ENCODE data around the gene MIX23.

The MIX23 gene

DNA sequence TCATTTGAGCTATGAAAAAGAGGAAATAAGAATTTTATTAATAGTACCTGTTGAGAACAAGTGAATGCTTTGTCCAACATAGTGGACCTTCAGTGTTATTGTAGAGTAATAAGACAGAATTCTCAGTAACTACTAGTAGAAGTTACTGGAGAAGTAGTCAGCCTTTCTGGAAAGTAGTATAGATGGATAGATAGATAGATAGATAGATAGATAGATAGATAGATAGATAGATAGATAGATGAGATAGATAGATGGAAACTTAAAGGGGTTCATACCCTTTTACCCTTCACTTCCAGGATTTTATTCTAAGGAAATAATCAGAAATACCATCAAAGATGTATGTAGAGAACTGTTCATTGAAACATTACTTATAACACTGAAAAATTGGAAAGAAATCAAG lies 6.2 kb upstream of the MIX23 start:
- POLR2A ChIA-PET: no interaction called here
- Histone ChIP-seq H3K27ac (ENCODE audit: insufficient read depth in 1 of 2, low read depth in 1 of 2, low read length in 2 of 2, poor library complexity in 1 of 2, severe bottlenecking in 2 of 2) (no peak overlapping the region), H3K4me3 (ENCODE audit: control insufficient read depth in 1 of 7, extremely low read depth in 1 of 7, insufficient read depth in 4 of 7, low read depth in 2 of 7, low read length in 6 of 7) (no peak overlapping the region), H3K27me3 (replicated peaks in 2 of 5; ENCODE audit: control insufficient read depth in 4 of 5, insufficient read depth in 5 of 5, low read length in 4 of 5) (no peaks in the 10 kb centered on the region), H3K9me3 (ENCODE audit: control extremely low read depth in 1 of 5, control insufficient read depth in 4 of 5, insufficient read depth in 2 of 5, low read depth in 1 of 5, low read length in 4 of 5) (no peaks in the 10 kb centered on the region), H3K36me3 (ENCODE audit: control insufficient read depth in 4 of 4, insufficient read depth in 4 of 4, low read length in 3 of 4) (peaks cover 0 to 12% (median 5%) of the 10 kb centered on the region in 4 experiments), H3K4me1 (ENCODE audit: control extremely low read depth in 1 of 4, control insufficient read depth in 4 of 4, insufficient read depth in 4 of 4, low read length in 3 of 4) (peaks cover 4 to 11% (median 7%) of the 10 kb centered on the region in 4 experiments)
- CTCF ChIA-PET: interaction anchor here (1.0 to 1.9 kb wide), 4 partner anchors 19 to 553 kb away, joined by 3 to 5 read pairs (median 4); partner anchors contain the start of gene WDR5B
- DNase-seq: no peak

DNA sequence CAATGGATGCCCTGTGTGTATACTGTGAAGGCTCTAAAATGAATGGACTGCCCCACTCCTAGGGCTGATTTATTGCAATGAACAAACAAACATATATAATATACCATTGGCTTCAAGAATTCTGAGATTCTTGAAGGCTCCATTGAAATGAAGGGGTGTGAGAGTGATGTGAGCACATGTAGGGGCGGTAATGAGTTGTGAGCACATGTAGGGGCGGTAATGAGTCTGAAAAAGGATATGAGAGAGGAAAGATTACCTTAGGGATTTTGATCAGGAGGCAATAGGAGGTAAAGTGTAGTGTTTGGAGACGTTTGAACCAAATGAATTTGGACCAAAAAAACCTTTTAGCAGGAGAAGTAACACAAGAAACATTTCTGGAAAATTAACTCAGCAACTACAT lies 4.7 kb upstream of the MIX23 start:
- no peak for DNase-seq
- POLR2A ChIA-PET: no interaction called here
- H3K27me3 ChIP-seq (replicated peaks in 2 of 5; ENCODE audit: control insufficient read depth in 4 of 5, insufficient read depth in 5 of 5, low read length in 4 of 5): no peaks in the 10 kb centered on the region
- no peak overlapping the region for H3K27ac ChIP-seq (ENCODE audit: insufficient read depth in 1 of 2, low read depth in 1 of 2, low read length in 2 of 2, poor library complexity in 1 of 2, severe bottlenecking in 2 of 2)
- H3K4me3 ChIP-seq (ENCODE audit: control insufficient read depth in 1 of 7, extremely low read depth in 1 of 7, insufficient read depth in 4 of 7, low read depth in 2 of 7, low read length in 6 of 7): no peak overlapping the region
- H3K9me3 ChIP-seq (ENCODE audit: control extremely low read depth in 1 of 5, control insufficient read depth in 4 of 5, insufficient read depth in 2 of 5, low read depth in 1 of 5, low read length in 4 of 5): no peaks in the 10 kb centered on the region
- CTCF ChIA-PET: no interaction called here
- peaks cover 10 to 17% (median 14%) of the 10 kb centered on the region in 4 experiments for H3K4me1 ChIP-seq (ENCODE audit: control extremely low read depth in 1 of 4, control insufficient read depth in 4 of 4, insufficient read depth in 4 of 4, low read length in 3 of 4)
- 95% methylated on average over 2 of the region's 3 CpGs for WGBS (ENCODE audit: insufficient coverage)
- peaks cover 0 to 7% (median 5%) of the 10 kb centered on the region in 4 experiments for H3K36me3 ChIP-seq (ENCODE audit: control insufficient read depth in 4 of 4, insufficient read depth in 4 of 4, low read length in 3 of 4)

DNA sequence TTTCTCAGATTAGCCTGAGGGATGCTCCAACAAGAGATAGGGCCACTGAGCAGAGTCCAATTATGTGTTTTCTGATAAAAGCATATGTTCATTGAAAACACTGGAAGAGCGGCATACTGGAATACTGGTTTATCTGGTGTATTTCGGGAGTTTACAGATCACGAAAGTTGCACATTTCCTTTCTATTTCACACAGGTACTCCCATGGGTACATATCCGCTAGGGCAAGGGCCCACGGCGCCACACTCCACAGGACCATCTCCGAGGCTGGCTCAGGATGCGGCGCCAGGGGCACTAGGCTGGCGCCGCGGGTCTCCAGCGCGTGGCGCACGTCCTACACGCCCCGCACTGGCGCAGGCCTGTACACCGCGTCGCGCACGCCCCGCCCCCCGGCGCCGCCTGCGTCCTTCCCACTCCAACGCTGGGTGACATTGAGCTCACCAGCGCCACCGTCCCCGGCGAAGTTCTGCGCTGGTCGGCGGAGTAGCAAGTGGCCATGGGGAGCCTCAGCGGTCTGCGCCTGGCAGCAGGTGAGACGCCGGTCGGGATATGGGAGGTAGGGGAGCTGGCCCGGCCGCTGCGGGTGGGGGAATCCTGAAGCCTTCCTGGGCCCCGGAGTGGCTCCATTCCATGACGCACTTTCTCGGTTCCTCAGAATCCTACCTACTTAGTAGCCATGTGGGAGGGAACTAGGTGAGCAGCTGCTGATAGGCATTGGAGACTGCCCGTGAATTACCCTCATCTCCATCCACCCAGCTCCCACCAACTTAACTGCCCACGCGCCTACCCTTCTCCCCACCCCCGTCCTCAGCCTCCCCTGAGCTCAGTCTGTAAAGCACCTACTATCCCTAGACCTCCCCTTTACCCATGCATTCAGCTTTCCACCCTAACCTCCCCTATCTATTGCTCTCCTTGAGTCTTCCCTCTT lies 1.0 kb upstream of the MIX23 start, which contains the start of gene FAM162A:
Gene FAM162A, plus strand, starts transcription at position 412 of the 927 bp plus-strand sequence. Its CDS starts 84 bp downstream, at position 496.
- peak within 1 kb of the TSS; percentile 69 to 85 for H3K27ac ChIP-seq (ENCODE audit: insufficient read depth in 1 of 2, low read depth in 1 of 2, low read length in 2 of 2, poor library complexity in 1 of 2, severe bottlenecking in 2 of 2)
- ChIA-PET POLR2A (interaction anchor here (0.9 to 1.7 kb wide), 4 partner anchors 13 to 131 kb away, joined by 3 to 12 read pairs (median 3); partner anchors contain the start of genes KPNA1 and WDR5B), CTCF (interaction anchor here (0.6 to 4.4 kb wide), 16 partner anchors 9 to 674 kb away, joined by 3 to 21 read pairs (median 4); partner anchors contain the start of genes PARP14 and WDR5B)
- H3K27me3 ChIP-seq (replicated peaks in 2 of 5; ENCODE audit: control insufficient read depth in 4 of 5, insufficient read depth in 5 of 5, low read length in 4 of 5): no peaks in the 10 kb centered on the region
- WGBS (ENCODE audit: insufficient coverage): 0% methylated on average over 35 of the region's 52 CpGs
- DNase-seq: peak; percentile 95 to 96 (median 96)
- H3K4me1 ChIP-seq (ENCODE audit: control extremely low read depth in 1 of 4, control insufficient read depth in 4 of 4, insufficient read depth in 4 of 4, low read length in 3 of 4): peaks cover 12 to 41% (median 27%) of the 10 kb centered on the region in 4 experiments
- peaks cover 0 to 7% (median 5%) of the 10 kb centered on the region in 4 experiments for H3K36me3 ChIP-seq (ENCODE audit: control insufficient read depth in 4 of 4, insufficient read depth in 4 of 4, low read length in 3 of 4)
- H3K4me3 ChIP-seq (ENCODE audit: control insufficient read depth in 1 of 7, extremely low read depth in 1 of 7, insufficient read depth in 4 of 7, low read depth in 2 of 7, low read length in 6 of 7): peak within 1 kb of the TSS; percentile 81 to 98 (median 90)
- no peaks in the 10 kb centered on the region for H3K9me3 ChIP-seq (ENCODE audit: control extremely low read depth in 1 of 5, control insufficient read depth in 4 of 5, insufficient read depth in 2 of 5, low read depth in 1 of 5, low read length in 4 of 5)

GRCh38 chr3:122377975-122378374 lies 5.1 kb downstream of the MIX23 start:
- WGBS (ENCODE audit: insufficient coverage): 82% methylated on average over 3 of the region's 4 CpGs

DNA sequence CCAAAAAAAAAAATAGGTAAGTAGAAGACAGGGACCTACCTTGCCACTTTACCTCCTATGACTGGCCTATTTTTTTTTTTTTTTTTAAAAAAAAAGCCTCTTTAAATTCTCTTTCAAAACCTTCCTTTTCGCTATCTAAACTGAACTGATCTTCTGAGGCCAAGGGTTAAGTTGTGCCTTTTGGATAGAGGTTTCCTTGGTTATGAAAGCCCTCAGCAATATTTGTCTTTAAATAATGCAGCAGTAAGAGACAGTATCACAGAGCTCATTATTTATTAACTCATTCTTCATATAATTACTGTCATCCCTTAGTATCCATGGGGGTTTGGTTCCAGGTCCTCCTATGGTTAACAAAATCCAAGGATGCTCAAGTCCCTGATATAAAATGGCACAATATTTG lies 9.0 kb downstream of the MIX23 start:
- Histone ChIP-seq H3K4me3 (ENCODE audit: control insufficient read depth in 1 of 7, extremely low read depth in 1 of 7, insufficient read depth in 4 of 7, low read depth in 2 of 7, low read length in 6 of 7) (no peak overlapping the region), H3K27me3 (replicated peaks in 2 of 5; ENCODE audit: control insufficient read depth in 4 of 5, insufficient read depth in 5 of 5, low read length in 4 of 5) (no peaks in the 10 kb centered on the region), H3K9me3 (ENCODE audit: control extremely low read depth in 1 of 5, control insufficient read depth in 4 of 5, insufficient read depth in 2 of 5, low read depth in 1 of 5, low read length in 4 of 5) (no peaks in the 10 kb centered on the region), H3K27ac (ENCODE audit: insufficient read depth in 1 of 2, low read depth in 1 of 2, low read length in 2 of 2, poor library complexity in 1 of 2, severe bottlenecking in 2 of 2) (no peak overlapping the region), H3K36me3 (ENCODE audit: control insufficient read depth in 4 of 4, insufficient read depth in 4 of 4, low read length in 3 of 4) (peaks cover 0 to 10% (median 4%) of the 10 kb centered on the region in 4 experiments), H3K4me1 (ENCODE audit: control extremely low read depth in 1 of 4, control insufficient read depth in 4 of 4, insufficient read depth in 4 of 4, low read length in 3 of 4) (peaks cover 10 to 17% (median 12%) of the 10 kb centered on the region in 4 experiments)
- no CpG with 5 or more reads among the region's 1 CpG for WGBS (ENCODE audit: insufficient coverage)
- ChIA-PET POLR2A (no interaction called here), CTCF (no interaction called here)
- no peak for DNase-seq

More at GRCh38 chr3:122377975-122378374, 5.1 kb downstream of the MIX23 start:
- DNase-seq: no peak
- Histone ChIP-seq H3K9me3 (ENCODE audit: control extremely low read depth in 1 of 5, control insufficient read depth in 4 of 5, insufficient read depth in 2 of 5, low read depth in 1 of 5, low read length in 4 of 5) (no peaks in the 10 kb centered on the region), H3K27ac (ENCODE audit: insufficient read depth in 1 of 2, low read depth in 1 of 2, low read length in 2 of 2, poor library complexity in 1 of 2, severe bottlenecking in 2 of 2) (no peak overlapping the region), H3K27me3 (replicated peaks in 2 of 5; ENCODE audit: control insufficient read depth in 4 of 5, insufficient read depth in 5 of 5, low read length in 4 of 5) (no peaks in the 10 kb centered on the region), H3K36me3 (ENCODE audit: control insufficient read depth in 4 of 4, insufficient read depth in 4 of 4, low read length in 3 of 4) (peaks cover 0 to 4% (median 3%) of the 10 kb centered on the region in 4 experiments), H3K4me1 (ENCODE audit: control extremely low read depth in 1 of 4, control insufficient read depth in 4 of 4, insufficient read depth in 4 of 4, low read length in 3 of 4) (peaks cover 0 to 26% (median 17%) of the 10 kb centered on the region in 4 experiments), H3K4me3 (ENCODE audit: control insufficient read depth in 1 of 7, extremely low read depth in 1 of 7, insufficient read depth in 4 of 7, low read depth in 2 of 7, low read length in 6 of 7) (no peak overlapping the region)
- CTCF ChIA-PET: interaction anchor here (1.4 kb wide), 1 partner anchor 11 kb away, joined by 3 read pairs; no protein-coding TSS in a partner anchor
- POLR2A ChIA-PET: no interaction called here

DNA sequence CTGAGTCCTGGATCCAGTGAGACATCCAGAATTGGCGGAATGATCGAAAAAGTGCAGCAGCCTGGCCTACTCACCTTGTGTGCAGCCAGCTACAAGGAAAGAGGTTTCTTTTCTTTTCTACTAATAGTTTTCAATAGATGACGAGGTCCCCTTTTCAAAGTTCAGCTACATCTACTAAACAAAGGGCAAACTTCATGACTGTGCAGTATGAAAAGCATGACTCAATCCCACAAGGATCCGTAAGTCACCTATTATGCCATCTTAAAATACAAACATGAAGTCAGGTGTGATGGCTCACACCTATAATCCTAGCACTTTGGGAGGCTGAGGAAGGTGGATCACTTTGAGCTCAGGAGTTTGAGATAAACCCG lies 16.7 kb downstream of the MIX23 start:
- H3K4me1 ChIP-seq (ENCODE audit: control extremely low read depth in 1 of 4, control insufficient read depth in 4 of 4, insufficient read depth in 4 of 4, low read length in 3 of 4): peaks cover 9 to 12% (median 10%) of the 10 kb centered on the region in 4 experiments
- no peak overlapping the region for H3K4me3 ChIP-seq (ENCODE audit: control insufficient read depth in 1 of 7, extremely low read depth in 1 of 7, insufficient read depth in 4 of 7, low read depth in 2 of 7, low read length in 6 of 7)
- CTCF ChIA-PET: interaction anchor here (1.3 kb wide), 1 partner anchor 11 kb away, joined by 3 read pairs; no protein-coding TSS in a partner anchor
- no peak for DNase-seq
- WGBS (ENCODE audit: insufficient coverage): 100% methylated on average over 3 of the region's 5 CpGs
- no peaks in the 10 kb centered on the region for H3K27me3 ChIP-seq (replicated peaks in 2 of 5; ENCODE audit: control insufficient read depth in 4 of 5, insufficient read depth in 5 of 5, low read length in 4 of 5)
- POLR2A ChIA-PET: no interaction called here
- no peak overlapping the region for H3K27ac ChIP-seq (ENCODE audit: insufficient read depth in 1 of 2, low read depth in 1 of 2, low read length in 2 of 2, poor library complexity in 1 of 2, severe bottlenecking in 2 of 2)
- peaks cover 15 to 51% (median 29%) of the 10 kb centered on the region in 4 experiments for H3K36me3 ChIP-seq (ENCODE audit: control insufficient read depth in 4 of 4, insufficient read depth in 4 of 4, low read length in 3 of 4)
- H3K9me3 ChIP-seq (ENCODE audit: control extremely low read depth in 1 of 5, control insufficient read depth in 4 of 5, insufficient read depth in 2 of 5, low read depth in 1 of 5, low read length in 4 of 5): no peaks in the 10 kb centered on the region
